Measurements from ENCODE around the gene RPL27. TPM values are rescaled to one million over a fixed set of nuclear protein-coding genes. Genes with fewer than 3 reads are reported as not detected.
A peak's percentile ranks its signal among the peaks of the same experiment; 100 is the strongest.

Gene RPL27
- total RNA-seq, 1 experiment from 2014 or later: 547 TPM

- no TSS peak for BruUV-seq (replicated peaks)
- Histone ChIP-seq H3K4me3 (ENCODE audit: low read depth, low read length, poor library complexity, severe bottlenecking) (peak within 1 kb of the TSS; percentile 81), H3K9me3 (ENCODE audit: low read depth, low read length, poor library complexity, severe bottlenecking) (no peaks in the 10 kb centered on the region), H3K27me3 (replicated peaks; ENCODE audit: insufficient read depth, low read depth, low read length, poor library complexity) (no peaks in the 10 kb centered on the region), H3K4me1 (ENCODE audit: insufficient read depth, low read length, poor library complexity, severe bottlenecking) (no peaks in the 10 kb centered on the region), H3K36me3 (ENCODE audit: insufficient read depth, low read length, poor library complexity, severe bottlenecking) (no peaks in the 10 kb centered on the region), H3K27ac (ENCODE audit: low read depth, low read length, poor library complexity, severe bottlenecking) (peak within 1 kb of the TSS; percentile 68)
- DNase-seq (ENCODE audit: low spot score): peak; percentile 46
- TF ChIP-seq EZH2 (IDR thresholded peaks at IDR 0.05; ENCODE audit: borderline replicate concordance, low read depth, low read length, poor library complexity, severe bottlenecking) (no peak), CTCF (conservative IDR thresholded peaks at IDR 0.05; ENCODE audit: low read depth, low read length) (no peak)
- POLR2A ChIA-PET (ENCODE audit: low non-redundant PET): no interaction called here
- intact Hi-C loops (cut with micrococcal nuclease; ENCODE audit: unreplicated experiment): no loop called here
- CTCF ChIA-PET: no interaction called here
Observed at GRCh38 chr17:42979511-42980273, 18.5 kb upstream of the RPL27 start, which contains the start of gene PTGES3L. Gene PTGES3L, minus strand, starts transcription at chr17:42980080. Its CDS starts 27 bp downstream, at chr17:42980053.

- Histone ChIP-seq H3K9me3 (ENCODE audit: low read depth, low read length, poor library complexity, severe bottlenecking) (no peaks in the 10 kb centered on the region), H3K4me3 (ENCODE audit: low read depth, low read length, poor library complexity, severe bottlenecking) (peak within 1 kb of the TSS; percentile 81), H3K27ac (ENCODE audit: low read depth, low read length, poor library complexity, severe bottlenecking) (peak within 1 kb of the TSS; percentile 68), H3K4me1 (ENCODE audit: insufficient read depth, low read length, poor library complexity, severe bottlenecking) (no peaks in the 10 kb centered on the region), H3K27me3 (replicated peaks; ENCODE audit: insufficient read depth, low read depth, low read length, poor library complexity) (no peaks in the 10 kb centered on the region), H3K36me3 (ENCODE audit: insufficient read depth, low read length, poor library complexity, severe bottlenecking) (no peaks in the 10 kb centered on the region)
- CTCF ChIA-PET: no interaction called here
- DNase-seq (ENCODE audit: low spot score): peak; percentile 89
- BruUV-seq (replicated peaks): no TSS peak
- POLR2A ChIA-PET (ENCODE audit: low non-redundant PET): no interaction called here
- TF ChIP-seq CTCF (conservative IDR thresholded peaks at IDR 0.05; ENCODE audit: low read depth, low read length): no peak
- no peak for TF ChIP-seq EZH2 (IDR thresholded peaks at IDR 0.05; ENCODE audit: borderline replicate concordance, low read depth, low read length, poor library complexity, severe bottlenecking)
- intact Hi-C loops (cut with micrococcal nuclease; ENCODE audit: unreplicated experiment): no loop called here
Observed at GRCh38 chr17:42980274-42980765, 17.9 kb upstream of the RPL27 start, which contains the start of gene RUNDC1. Gene RUNDC1, plus strand, starts transcription at chr17:42980565. Its CDS starts 12 bp downstream, at chr17:42980577.

GRCh38 chr17:42980766-42981397, 17.3 kb upstream of the RPL27 start:
- H3K4me1 ChIP-seq (ENCODE audit: insufficient read depth, low read length, poor library complexity, severe bottlenecking): no peaks in the 10 kb centered on the region
- POLR2A ChIA-PET (ENCODE audit: low non-redundant PET): no interaction called here
- BruUV-seq (replicated peaks): no TSS peak
- H3K36me3 ChIP-seq (ENCODE audit: insufficient read depth, low read length, poor library complexity, severe bottlenecking): no peaks in the 10 kb centered on the region
- intact Hi-C loops (cut with micrococcal nuclease; ENCODE audit: unreplicated experiment): no loop called here
- CTCF ChIA-PET: no interaction called here
- TF ChIP-seq CTCF (conservative IDR thresholded peaks at IDR 0.05; ENCODE audit: low read depth, low read length) (no peak), EZH2 (IDR thresholded peaks at IDR 0.05; ENCODE audit: borderline replicate concordance, low read depth, low read length, poor library complexity, severe bottlenecking) (no peak)
- no peaks in the 10 kb centered on the region for H3K27me3 ChIP-seq (replicated peaks; ENCODE audit: insufficient read depth, low read depth, low read length, poor library complexity)
- no peaks in the 10 kb centered on the region for H3K9me3 ChIP-seq (ENCODE audit: low read depth, low read length, poor library complexity, severe bottlenecking)
- no peak for DNase-seq (ENCODE audit: low spot score)
- H3K4me3 ChIP-seq (ENCODE audit: low read depth, low read length, poor library complexity, severe bottlenecking): peak overlapping the region; percentile 81
- H3K27ac ChIP-seq (ENCODE audit: low read depth, low read length, poor library complexity, severe bottlenecking): peak overlapping the region; percentile 68

Measured in A673 (cell line).